Measurements from ENCODE around the gene FAM118B. TPM values are rescaled to one million over a fixed set of nuclear protein-coding genes. Genes with fewer than 3 reads are reported as not detected.

Gene FAM118B
- total and polyA plus RNA-seq, 2 of the 8 experiments (the other 6 are each of a cell fraction or from before 2014, with no cell fraction given) = 25.3 to 48.3 TPM

DNA sequence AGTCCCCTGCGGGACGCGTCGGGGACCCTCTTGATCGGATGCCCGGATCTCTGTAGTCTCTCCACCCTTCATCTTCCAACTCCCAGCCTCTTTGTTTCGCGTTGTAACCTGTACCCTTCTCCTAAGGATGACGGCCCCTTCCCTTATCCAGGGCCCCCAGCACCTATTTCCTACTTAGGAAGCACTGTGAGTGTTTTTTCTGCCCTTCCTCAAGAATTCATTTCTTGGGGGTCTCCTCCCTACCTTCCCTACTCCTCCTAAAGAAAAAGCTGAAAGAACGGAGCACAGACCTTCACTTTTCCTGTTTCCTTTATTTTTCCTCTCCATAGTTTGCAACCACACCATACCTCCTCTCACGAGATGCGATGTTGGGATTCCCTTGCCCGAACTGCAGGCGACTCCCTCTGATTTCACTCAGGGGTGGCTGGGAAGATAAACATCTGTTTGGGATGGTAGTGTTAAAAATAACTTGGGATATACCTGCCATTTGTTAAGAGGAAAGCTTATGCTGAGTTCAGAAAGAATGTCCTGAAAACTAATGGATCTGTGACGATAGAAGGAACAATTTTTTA, 593 bp downstream of the FAM118B start:
- H3K27ac ChIP-seq (ENCODE audit: low read depth, low read length) = peak overlapping the region; percentile 48; the same call in 1 of the 2 replicates
- FAIRE-seq = no peak
- WGBS, 2 experiments (ENCODE audit: extremely low coverage in 1 of 2, insufficient coverage in 1 of 2, insufficient read length in 1 of 2, insufficient replicate concordance in 2 of 2, low coverage in 1 of 2, low lambda C conversion rate in 2 of 2, missing lambda C conversion rate in 1 of 2) = 6% methylated on average over 15 of the region's 15 CpGs; no CpG with 5 or more reads in 1 of the 2 experiments

More for the DNA sequence above, 593 bp downstream of the FAM118B start:
- Histone ChIP-seq H3K4me3 (ENCODE audit: extremely low read depth in 1 of 4, insufficient read depth in 2 of 4, low read depth in 3 of 4, low read length in 4 of 4) (peak overlapping the region; percentile 79 to 99 (median 94)), H2BK120ac (replicated peaks; ENCODE audit: low read depth, low read length) (no peak overlapping the region), H3K56ac (replicated peaks; ENCODE audit: insufficient read length, low read depth, low read length) (peak overlapping the region; percentile 52), H3K79me1 (ENCODE audit: low read depth, low read length) (peaks cover 15% of the 10 kb centered on the region), H3K4me2 (ENCODE audit: insufficient read depth in 1 of 2, low read depth in 2 of 2, low read length in 2 of 2) (peak overlapping the region; percentile 77 to 91), H3K4me1 (replicated peaks in 1 of 4; ENCODE audit: control insufficient read depth in 3 of 4, insufficient read depth in 4 of 4, low read length in 3 of 4) (peaks cover 0 to 11% (median 3%) of the 10 kb centered on the region in 4 experiments; a peak in 2 of 7 replicates), H4K91ac (replicated peaks; ENCODE audit: insufficient read length, low read length) (no peak overlapping the region), H3K9me3 (ENCODE audit: insufficient read depth in 2 of 2, low read depth in 1 of 2, low read length in 1 of 2) (no peaks in the 10 kb centered on the region), H3K23me2 (ENCODE audit: low read depth, low read length) (peaks cover 7% of the 10 kb centered on the region; the same call in 1 of the 2 replicates), H3K36me3 (ENCODE audit: control insufficient read depth in 2 of 4, insufficient read depth in 4 of 4, low read length in 3 of 4) (peaks cover 2 to 24% (median 11%) of the 10 kb centered on the region in 4 experiments; a peak in 5 of 8 replicates), H2AK5ac (ENCODE audit: low read depth, low read length) (no peak overlapping the region), H3K27me3 (replicated peaks in 1 of 4; ENCODE audit: control insufficient read depth in 3 of 4, extremely low read depth in 1 of 4, insufficient read depth in 3 of 4, low read length in 3 of 4) (no peaks in the 10 kb centered on the region), H2BK15ac (ENCODE audit: low read length) (no peak overlapping the region), H3K9ac (replicated peaks in 1 of 4; ENCODE audit: extremely low read depth in 1 of 4, low read depth in 3 of 4, low read length in 3 of 4) (peak overlapping the region; percentile 73 to 94 (median 86)), H2BK5ac (ENCODE audit: low read depth, low read length) (no peak overlapping the region), H3K79me2 (ENCODE audit: control insufficient read depth in 1 of 2, insufficient read depth in 2 of 2, low read length in 2 of 2) (peaks cover 7 to 68% of the 10 kb centered on the region in 2 experiments), H2AFZ (ENCODE audit: low read length) (0 out of 2 replicates have a peak overlapping the region, but pooled peaks have one; percentile 21), H3K23ac (ENCODE audit: insufficient read length) (no peak overlapping the region), H4K8ac (ENCODE audit: extremely low read depth, insufficient read depth, low read length) (peak overlapping the region; percentile 73; the same call in 1 of the 2 replicates), H3K14ac (ENCODE audit: insufficient read length) (no peak overlapping the region), H4K20me1 (replicated peaks in 1 of 2; ENCODE audit: control insufficient read depth in 1 of 2, insufficient read depth in 2 of 2, low read length in 2 of 2) (peaks cover 2% of the 10 kb centered on the region in 2 experiments), H2BK20ac (ENCODE audit: low read length) (no peak overlapping the region), H3K4ac (replicated peaks; ENCODE audit: insufficient read length, low read depth, low read length) (peak overlapping the region; percentile 23), H4K5ac (ENCODE audit: insufficient read length, low read depth, low read length) (no peak overlapping the region), H3K18ac (ENCODE audit: extremely low read depth, low read length) (no peak overlapping the region), H2BK12ac (ENCODE audit: low read depth, low read length) (no peak overlapping the region)
- ChIA-PET CTCF (ENCODE audit: partially characterized antibody) (interaction anchor here (0.8 to 0.9 kb wide), 2 partner anchors 9 to 271 kb away, joined by 3 to 4 read pairs; no protein-coding TSS in a partner anchor), POLR2A (ENCODE audit: partially characterized antibody) (interaction anchor here (0.6 to 3.3 kb wide), 23 partner anchors 7 to 1448 kb away, joined by 3 to 18 read pairs (median 4); partner anchors contain the start of genes FOXRED1, SRPRA and STT3A)
- no peak for DNase-seq (ENCODE audit: low read depth in 1 of 2, low spot score in 2 of 2)
- no peak for TF ChIP-seq TAF7 (optimal IDR thresholded peaks at IDR 0.05; ENCODE audit: borderline replicate concordance, low read depth, low read length)
- no peak for TF ChIP-seq RNF2 (IDR thresholded peaks at IDR 0.05; ENCODE audit: borderline replicate concordance, low read depth, low read length, missing control alignments, poor library complexity, severe bottlenecking)
- TF ChIP-seq CHD2 (IDR thresholded peaks at IDR 0.05; ENCODE audit: low read length) = no peak
- TF ChIP-seq SRF (IDR thresholded peaks at IDR 0.05; ENCODE audit: low read depth, low read length) = no peak
